ENCODE results near the gene VASH1.
A peak's percentile ranks its signal among the peaks of the same experiment; 100 is the strongest.

VASH1 gene

DNA sequence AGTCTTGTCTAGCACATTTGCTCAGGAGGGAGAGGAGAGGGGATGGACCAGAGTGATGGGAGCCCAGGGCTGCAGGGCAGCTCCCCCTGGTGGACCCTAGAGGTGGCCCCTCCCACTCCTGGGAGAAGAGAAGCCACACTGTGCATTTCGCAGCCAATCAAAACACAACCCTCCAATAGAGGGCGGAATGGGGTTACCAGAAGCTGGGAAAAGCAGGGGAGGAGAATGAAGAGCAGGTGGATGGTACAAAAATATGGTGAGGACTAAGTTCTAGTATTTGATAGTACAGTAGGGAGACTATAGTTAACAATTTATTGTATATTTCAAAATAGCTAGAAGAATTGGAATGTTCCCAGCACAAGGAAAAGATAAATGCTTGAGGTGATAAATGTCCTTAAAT, 23.6 kb downstream of the VASH1 start:
- no peak for DNase-seq

DNA sequence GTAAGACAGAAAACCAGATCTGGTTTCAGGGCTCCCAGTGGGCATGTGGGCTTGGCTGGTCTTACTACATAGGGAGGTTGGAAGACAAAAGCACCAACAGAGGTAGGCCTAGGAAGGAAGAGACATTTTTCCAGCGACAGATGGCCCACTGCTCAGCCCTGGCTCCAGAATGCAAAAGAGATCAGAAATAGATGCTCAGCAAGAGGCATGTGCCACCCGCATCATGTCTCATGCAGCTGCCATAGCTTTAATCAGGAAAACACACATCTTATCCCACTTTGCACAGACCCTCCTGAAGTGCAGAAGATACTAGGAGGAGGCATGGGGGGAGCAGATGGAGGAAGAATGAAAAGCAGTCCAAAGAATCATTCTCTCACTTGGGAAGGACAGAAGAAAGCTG, 25.3 kb downstream of the VASH1 start:
- no peak for DNase-seq

GRCh38 chr14:76792422-76792821, 31.2 kb downstream of the VASH1 start:
- DNase-seq: no peak

- DNase-seq: no peak
Observed at GRCh38 chr14:76793324-76793723, 32.1 kb downstream of the VASH1 start.

- DNase-seq: no peak
Observed at GRCh38 chr14:76793956-76794355, 32.7 kb downstream of the VASH1 start.

DNA sequence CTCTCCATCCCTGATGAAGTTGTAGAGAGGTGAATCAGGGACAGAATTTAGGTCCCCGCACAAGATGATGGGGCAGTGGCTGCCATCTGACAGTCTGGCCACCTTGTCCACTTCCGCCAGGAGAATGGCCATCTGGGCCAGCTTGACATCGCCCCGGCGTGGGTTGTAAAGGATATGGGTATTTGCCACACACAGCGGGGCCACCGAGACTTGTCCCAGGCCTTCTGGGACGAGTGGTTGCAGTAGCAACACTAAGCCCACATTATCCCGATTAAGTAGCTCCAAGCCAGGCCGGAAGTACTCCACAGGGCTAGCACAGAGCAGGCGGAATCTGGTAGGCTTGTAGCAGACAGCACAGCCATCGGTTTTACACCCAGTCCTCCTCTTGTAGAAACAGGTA, 45.2 kb downstream of the VASH1 start:
- no peak for DNase-seq

- DNase-seq: no peak
Observed at GRCh38 chr14:76808011-76808410, 46.7 kb downstream of the VASH1 start.

- no peak for DNase-seq
Observed at GRCh38 chr14:76808990-76809389, 47.7 kb downstream of the VASH1 start.

DNA sequence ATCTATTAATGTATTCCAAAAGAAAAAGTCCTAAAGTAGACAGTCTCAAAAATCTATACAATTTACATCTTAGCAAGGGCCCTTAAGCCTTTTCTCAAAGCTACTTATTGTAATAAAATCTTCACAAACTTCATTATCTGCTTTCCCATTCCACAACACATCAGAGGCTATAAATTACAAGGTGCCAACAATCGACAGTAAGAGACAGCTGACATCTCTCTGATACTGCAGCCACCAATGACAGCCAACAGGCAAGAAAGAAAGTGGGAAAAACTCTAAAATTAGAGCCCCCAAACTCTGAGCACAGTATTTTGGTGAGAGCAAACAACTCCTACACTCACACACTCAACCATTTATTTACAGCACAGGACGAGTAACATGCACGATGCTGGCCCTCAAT, 49.3 kb downstream of the VASH1 start:
- DNase-seq: no peak

- no peak for DNase-seq
Observed at GRCh38 chr14:76810953-76811400, 49.7 kb downstream of the VASH1 start.

- no peak for DNase-seq
Observed at GRCh38 chr14:76811561-76811960, 50.3 kb downstream of the VASH1 start.

GRCh38 chr14:76812093-76812421, 50.8 kb downstream of the VASH1 start:
- no peak for DNase-seq

DNA sequence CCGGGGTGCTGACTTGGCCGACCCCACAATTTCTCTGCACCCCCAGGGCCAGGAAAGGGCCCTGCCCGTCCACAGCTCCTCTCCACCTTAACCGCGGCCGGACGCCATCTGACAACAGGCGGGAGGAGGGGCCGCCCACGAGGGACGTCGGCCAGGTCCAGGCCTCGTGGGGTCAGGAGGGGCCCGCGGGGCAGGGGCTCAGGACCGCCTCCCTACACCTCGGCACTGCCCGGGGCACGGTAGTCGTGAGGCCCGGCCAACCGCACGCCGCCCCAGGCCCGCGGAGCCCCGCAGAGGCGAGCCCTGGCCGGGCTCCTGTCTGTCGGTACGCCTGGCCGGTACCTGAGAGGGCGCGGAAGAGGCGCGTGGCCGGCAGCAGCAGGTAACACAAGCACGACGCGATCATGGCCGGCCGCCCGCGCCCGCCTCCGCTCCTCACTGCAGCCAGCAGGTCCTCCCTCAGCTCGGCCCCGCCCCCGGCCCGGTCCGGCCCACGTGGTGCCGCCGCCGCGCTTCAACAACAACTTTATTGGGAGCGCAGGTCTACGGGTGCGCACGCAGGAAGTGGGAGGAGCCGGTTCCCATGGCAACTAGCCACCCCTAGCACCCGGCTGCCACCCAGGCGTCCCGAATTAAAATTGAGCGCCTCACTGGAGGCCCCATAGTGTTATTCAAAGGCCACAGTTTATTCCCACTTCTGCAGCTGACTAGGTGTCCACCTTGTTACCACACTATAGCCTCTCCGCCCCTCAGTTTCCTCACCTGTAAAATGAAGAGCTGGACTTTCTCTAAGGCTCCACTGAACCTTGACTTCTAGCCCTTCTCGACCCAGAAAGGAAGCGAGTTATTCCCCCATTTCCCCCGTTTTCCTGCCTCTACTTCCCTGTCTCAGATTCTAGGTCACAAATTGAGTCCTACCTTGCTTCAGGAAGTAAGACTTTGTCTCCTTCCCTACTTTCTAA, 51.4 kb downstream of the VASH1 start, which contains the start of gene ANGEL1:
Gene ANGEL1 (minus strand): TSS at position 461 of the 962 bp plus-strand sequence. CDS start 55 bp downstream, at position 406.
- DNase-seq: peak; percentile 93

DNA sequence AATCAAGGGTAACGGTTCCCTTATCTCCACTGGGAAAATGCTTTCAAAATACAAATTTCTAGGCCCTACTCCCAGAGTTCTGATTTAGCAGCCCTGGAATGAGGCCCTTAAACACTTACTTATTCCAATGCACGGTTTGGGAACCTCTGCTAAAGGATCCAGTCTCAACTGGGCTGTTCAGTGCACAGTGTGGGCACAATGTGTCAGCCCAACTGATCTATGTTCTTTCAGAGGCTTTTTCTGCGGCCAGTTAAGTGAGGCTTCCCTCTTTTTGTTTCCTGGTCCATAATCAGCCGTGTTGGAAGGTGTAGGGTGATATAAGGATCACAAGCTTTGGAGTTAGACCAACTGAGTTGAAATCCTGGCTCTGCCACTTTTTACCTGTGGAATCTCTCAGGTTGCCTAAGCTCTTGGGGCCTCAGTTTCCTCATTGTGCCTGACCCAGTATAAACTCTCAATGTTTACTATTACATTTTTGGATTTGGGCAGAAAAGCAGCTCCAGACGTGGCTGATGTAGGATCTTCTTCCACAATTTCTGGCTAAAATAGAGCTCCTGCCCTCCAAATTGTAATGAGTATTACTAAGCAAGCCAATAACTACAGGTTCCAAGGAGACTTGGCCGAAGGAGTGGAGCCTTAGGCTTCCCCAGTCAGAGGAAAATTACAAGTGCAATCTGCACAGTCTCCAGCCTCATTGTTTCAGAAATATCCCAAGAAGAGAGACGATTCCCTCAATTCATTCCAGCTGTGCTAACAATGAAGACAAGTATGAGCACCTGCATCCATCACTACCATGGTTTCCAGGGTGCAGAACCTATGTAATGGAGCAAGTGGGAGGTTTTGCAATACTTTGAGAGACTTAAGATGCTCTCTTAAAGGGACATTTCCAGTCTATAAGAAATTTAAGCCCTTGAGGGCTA, 53.7 kb downstream of the VASH1 start:
- DNase-seq: no peak

GRCh38 chr14:76820700-76821099, 59.4 kb downstream of the VASH1 start:
- DNase-seq: no peak

GRCh38 chr14:76826122-76826521, 64.9 kb downstream of the VASH1 start, which contains the start of gene LRRC74A:
TSS of gene LRRC74A (plus strand) at chr14:76826408. CDS start at chr14:76826698, 290 bp downstream.
- DNase-seq: no peak

DNA sequence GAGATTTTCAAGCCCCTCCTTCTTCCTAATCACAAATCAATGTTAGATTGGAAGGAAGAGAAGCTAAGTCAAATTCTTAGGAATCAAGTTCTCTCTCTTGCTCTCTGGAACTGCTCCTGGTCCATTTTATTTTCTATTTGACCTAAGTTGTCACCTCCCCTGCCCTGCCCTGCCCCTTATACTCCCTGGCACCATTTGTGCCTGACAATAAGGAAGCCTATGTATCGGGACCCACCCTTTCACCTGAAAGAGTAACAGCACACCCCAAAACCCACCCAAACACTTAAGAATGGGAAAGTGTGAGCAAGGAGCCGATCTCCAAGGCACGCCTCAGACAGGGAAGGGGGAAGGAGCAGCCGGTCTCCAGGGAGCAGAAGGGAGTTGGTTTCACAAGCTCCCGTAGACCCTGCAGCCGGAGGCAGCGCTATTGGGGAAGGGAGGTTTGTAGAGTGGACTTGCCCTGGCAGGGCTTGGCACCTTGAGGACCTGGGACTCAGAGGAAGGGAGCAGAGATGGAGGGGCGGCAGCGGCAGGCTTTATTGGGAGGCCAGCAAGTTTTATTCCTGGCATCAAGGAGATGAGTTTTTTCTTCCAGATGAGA, 66.5 kb downstream of the VASH1 start:
- DNase-seq: no peak

DNA sequence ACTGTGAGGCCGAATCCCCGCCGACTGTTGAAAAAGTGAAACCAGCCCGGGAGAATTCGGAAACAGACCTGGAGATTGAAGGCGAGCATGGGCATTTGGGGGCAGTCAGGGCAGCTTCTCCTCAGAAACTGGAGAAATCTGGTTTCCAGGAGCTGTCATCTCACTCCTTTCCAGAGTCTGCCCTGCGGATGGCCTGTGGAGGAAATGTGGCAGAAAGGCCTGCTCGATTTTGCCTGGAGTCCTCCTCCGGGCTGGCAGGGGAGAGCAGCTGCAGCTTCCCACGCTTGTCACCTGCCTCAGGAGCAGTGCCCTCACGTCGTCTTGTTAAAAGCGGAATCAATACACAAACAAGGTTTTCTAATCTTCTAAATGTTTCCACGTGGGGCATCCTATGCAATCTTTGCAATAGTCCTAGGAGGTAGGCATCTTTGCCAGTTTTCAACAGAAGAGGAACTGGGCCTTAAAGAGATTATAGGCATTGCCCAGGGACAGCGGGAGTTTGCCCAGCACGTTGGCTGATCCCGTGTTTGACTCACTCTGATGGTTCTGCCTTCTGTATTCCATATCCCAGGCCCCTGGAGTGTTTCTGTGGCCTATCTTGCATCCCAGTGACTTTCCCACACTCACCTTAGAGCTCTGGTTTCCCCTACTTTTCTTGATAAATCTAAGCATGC, 67.2 kb downstream of the VASH1 start:
- no peak for DNase-seq

DNA sequence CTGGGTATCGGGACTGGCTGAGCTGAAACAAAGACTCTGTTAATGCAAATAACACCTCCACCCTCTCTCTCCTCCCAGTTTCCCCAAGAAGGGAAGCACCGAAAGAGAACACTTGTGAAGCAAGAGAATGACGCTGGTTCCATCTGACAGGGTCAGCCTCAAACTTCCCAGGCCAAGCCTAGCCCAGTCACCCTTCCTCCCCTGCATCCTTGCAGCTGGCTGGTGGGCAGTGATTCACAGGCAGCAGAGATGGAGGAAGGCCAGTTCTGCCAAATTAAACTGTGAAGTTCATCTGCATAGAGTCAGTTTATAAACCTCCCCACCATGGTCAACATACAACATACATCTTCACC, 67.7 kb downstream of the VASH1 start:
- no peak for DNase-seq

DNA sequence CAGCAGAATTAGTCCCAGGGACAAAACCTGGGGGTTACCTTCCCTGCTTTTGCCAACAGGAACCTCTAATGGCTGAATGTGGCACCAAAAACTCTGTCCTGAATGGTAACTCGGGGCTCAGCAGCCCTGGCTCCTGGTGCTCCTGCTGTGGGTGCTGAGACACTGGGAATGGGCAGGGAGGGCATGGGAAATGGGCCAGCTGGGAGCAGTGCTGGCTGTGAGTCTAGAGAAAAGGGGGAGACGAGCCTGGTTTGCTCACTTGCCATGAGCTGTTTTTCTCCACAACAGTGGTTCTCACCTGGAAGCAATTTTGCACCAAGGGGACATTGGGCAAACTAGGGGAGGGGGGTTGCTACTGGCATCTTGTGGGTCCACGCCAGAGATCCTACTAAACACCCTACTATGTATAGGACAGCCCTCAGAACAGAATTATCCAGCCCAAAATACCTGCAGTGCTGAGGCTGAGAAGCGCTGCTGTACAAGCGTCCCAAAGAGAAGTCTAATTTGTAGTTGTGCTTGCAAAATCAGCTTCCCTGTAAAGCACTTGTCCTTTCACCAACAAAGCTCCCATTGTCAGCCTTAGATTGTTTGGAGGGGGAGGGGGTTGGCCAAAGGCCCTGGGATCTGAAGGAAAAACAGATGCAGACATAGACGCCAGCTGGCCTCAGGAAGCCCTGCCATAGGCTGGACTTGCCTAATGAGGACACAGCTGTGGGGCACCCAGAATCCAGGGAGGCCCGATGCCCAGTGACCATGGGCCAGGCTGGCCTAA, 68.6 kb downstream of the VASH1 start:
- DNase-seq: no peak

DNA sequence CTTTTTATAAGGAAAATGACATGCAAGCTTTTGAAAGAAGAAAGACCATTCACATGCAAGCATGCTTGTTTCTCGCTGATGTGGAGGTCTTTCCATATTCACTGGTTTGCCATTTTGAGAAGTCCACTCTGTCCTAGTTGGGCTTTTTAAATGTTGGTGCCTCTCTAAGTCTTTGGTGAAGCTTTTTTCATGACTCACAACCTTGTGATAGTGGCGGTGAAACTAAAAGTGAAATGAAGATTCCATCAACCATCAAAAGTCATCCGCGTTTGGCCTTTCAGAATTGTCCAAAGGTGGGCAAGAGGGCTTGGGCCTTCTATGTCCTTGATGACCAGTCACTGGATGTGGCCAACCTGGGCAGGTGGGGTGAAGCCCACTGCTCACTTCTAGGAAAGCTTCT, 69.3 kb downstream of the VASH1 start:
- DNase-seq: no peak

DNA sequence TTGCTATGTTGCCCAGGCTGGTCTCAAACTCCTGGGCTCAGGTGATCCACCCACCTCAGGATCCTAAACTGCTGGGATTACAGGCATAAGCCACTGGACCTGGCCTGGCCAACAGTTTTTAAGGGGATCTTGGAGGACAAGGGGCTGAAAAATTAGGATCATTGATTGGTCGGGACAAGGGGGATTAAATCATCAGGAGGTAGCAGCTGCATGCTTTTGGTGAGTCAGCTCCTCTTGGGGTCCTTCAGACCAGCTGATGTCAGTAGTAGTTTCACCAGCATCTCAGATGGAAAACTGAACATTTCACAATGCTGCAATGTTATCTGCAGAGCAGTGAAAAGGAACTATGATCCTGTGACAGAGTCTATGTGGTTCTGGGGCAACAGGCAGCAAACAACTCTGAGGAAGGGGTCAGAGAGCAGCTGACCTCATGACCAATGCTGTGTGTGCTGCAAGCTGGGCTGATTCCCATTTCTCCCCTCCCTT, 71.3 kb downstream of the VASH1 start:
- DNase-seq: no peak

Data from activated gamma-delta T cell (primary cell).